Activated CD4-positive, alpha-beta memory T cell treated with anti-CD3 and anti-CD28 coated beads for 36 hours (primary cell): Measurements from ENCODE around the gene PRTFDC1. TPM values are rescaled to one million over a fixed set of nuclear protein-coding genes. Genes with fewer than 3 reads are reported as not detected.
"Not testable (repeated sequence)": the region's sequence is repeated elsewhere in the genome, so short reads cannot be mapped to it uniquely, and the experiment has no call there.

Source experiments
- CTCF ChIA-PET: fragments of 350-600 bp; sonication (Branson Sonifier 250); formaldehyde crosslinking; loops from one replicate; lab custom pipeline; 2021; ENCODE audit warnings: antibody characterized with exemption, inconsistent platforms; lab: Charles Lee
- POLR2A ChIA-PET: fragments of 350-600 bp; sonication (Branson Sonifier 250); formaldehyde crosslinking; loops from one replicate; lab custom pipeline; 2021; ENCODE audit warnings: antibody characterized with exemption; lab: Charles Lee
- DNase-seq: peaks from one replicate; pipeline ENCODE4 v3.0.0-alpha.2; 2020
- H3K27ac Mint-ChIP-seq: one replicate; pipeline ENCODE4 v1.8.0; 2021; ENCODE audit warnings: mixed read lengths
- H3K27me3 Mint-ChIP-seq: one replicate; pipeline ENCODE4 v1.8.0; 2021; ENCODE audit warnings: mixed read lengths
- H3K36me3 Mint-ChIP-seq: one replicate; pipeline ENCODE4 v1.8.0; 2021; ENCODE audit warnings: mixed read lengths
- H3K4me1 Mint-ChIP-seq: one replicate; pipeline ENCODE4 v1.8.0; 2021; ENCODE audit warnings: low read depth, mixed read lengths
- H3K4me3 Mint-ChIP-seq: one replicate; pipeline ENCODE4 v1.8.0; 2021; ENCODE audit warnings: mild to moderate bottlenecking, mixed read lengths
- H3K9me3 Mint-ChIP-seq: one replicate; pipeline ENCODE4 v1.8.0; 2021; ENCODE audit warnings: mixed read lengths
- intact Hi-C: fragments of 100-400 bp; cut with micrococcal nuclease; formaldehyde crosslinking; loops from one replicate; pipeline ENCODE4 v1.15.1; 2023
- total RNA-seq, 2 experiments: library from RNA; stranded (reverse); gene quantifications; one replicate each; pipeline ENCODE4 v1.2.3, GENCODE V29; 2021

The PRTFDC1 gene
- total RNA-seq, 2 experiments from 2014 or later, result 0.36 to 0.41 TPM

GRCh38 chr10:24925799-24926198 lies 26.6 kb downstream of the PRTFDC1 start:
- no peak for DNase-seq
- H3K9me3 Mint-ChIP-seq, result peaks cover 17% of the 10 kb centered on the region
- no peak overlapping the region for H3K27ac Mint-ChIP-seq
- intact Hi-C loops, result no loop called here
- ChIA-PET CTCF (no interaction called here), POLR2A (interaction anchor here (0.5 kb wide), 1 partner anchor 1390 kb away, joined by 3 read pairs; no protein-coding TSS in a partner anchor)
- H3K4me3 Mint-ChIP-seq, result no peak overlapping the region
- peaks cover 25% of the 10 kb centered on the region for H3K4me1 Mint-ChIP-seq
- H3K27me3 Mint-ChIP-seq, result no peaks in the 10 kb centered on the region
- peaks cover 11% of the 10 kb centered on the region for H3K36me3 Mint-ChIP-seq

GRCh38 chr10:24924483-24924882 lies 27.9 kb downstream of the PRTFDC1 start:
- peaks cover 23% of the 10 kb centered on the region for H3K9me3 Mint-ChIP-seq
- H3K27ac Mint-ChIP-seq, H3K4me3 Mint-ChIP-seq, POLR2A ChIA-PET, H3K27me3 Mint-ChIP-seq, DNase-seq, intact Hi-C loops, CTCF ChIA-PET: not testable (repeated sequence)
- H3K36me3 Mint-ChIP-seq, result peaks cover 13% of the 10 kb centered on the region
- H3K4me1 Mint-ChIP-seq, result peaks cover 25% of the 10 kb centered on the region

- Mint-ChIP-seq H3K9me3 (peaks cover 27% of the 10 kb centered on the region), H3K36me3 (peaks cover 13% of the 10 kb centered on the region), H3K27ac (peak overlapping the region; percentile 51), H3K4me1 (peaks cover 21% of the 10 kb centered on the region)
- H3K27me3 Mint-ChIP-seq, H3K4me3 Mint-ChIP-seq, CTCF ChIA-PET: not testable (repeated sequence)
- intact Hi-C loops, result loop anchor here (1.0 kb wide), 1 partner anchor 215 kb away; no protein-coding TSS in a partner anchor
- peak; percentile 47 for DNase-seq
- POLR2A ChIA-PET, result interaction anchor here (0.6 to 1.0 kb wide), 3 partner anchors 19 to 224 kb away, joined by 3 to 8 read pairs (median 5); no protein-coding TSS in a partner anchor
These were observed 30.1 kb downstream of the PRTFDC1 start for GRCh38 chr10:24922222-24922868.

GRCh38 chr10:24920907-24921881 lies 31.2 kb downstream of the PRTFDC1 start:
- POLR2A ChIA-PET, result interaction anchor here (0.6 to 1.4 kb wide), 6 partner anchors 18 to 223 kb away, joined by 3 to 8 read pairs (median 3); partner anchors contain the start of genes ENKUR and THNSL1
- peak; percentile 89 for DNase-seq
- no peaks in the 10 kb centered on the region for H3K27me3 Mint-ChIP-seq
- peaks cover 27% of the 10 kb centered on the region for H3K9me3 Mint-ChIP-seq
- H3K4me3 Mint-ChIP-seq, result peak overlapping the region; percentile 22
- peaks cover 21% of the 10 kb centered on the region for H3K4me1 Mint-ChIP-seq
- CTCF ChIA-PET, result interaction anchor here (0.6 to 1.6 kb wide), 4 partner anchors 21 to 304 kb away, joined by 3 read pairs; no protein-coding TSS in a partner anchor
- peaks cover 13% of the 10 kb centered on the region for H3K36me3 Mint-ChIP-seq
- peak overlapping the region; percentile 78 for H3K27ac Mint-ChIP-seq
- intact Hi-C loops, result loop anchor here (1.0 to 2.0 kb wide), 6 partner anchors 9 to 141 kb away; no protein-coding TSS in a partner anchor

- intact Hi-C loops, result loop anchor here (2.0 kb wide), 1 partner anchor 95 kb away; no protein-coding TSS in a partner anchor
- H3K27me3 Mint-ChIP-seq, H3K27ac Mint-ChIP-seq, DNase-seq, H3K4me3 Mint-ChIP-seq: not testable (repeated sequence)
- H3K4me1 Mint-ChIP-seq, result peaks cover 21% of the 10 kb centered on the region
- peaks cover 13% of the 10 kb centered on the region for H3K36me3 Mint-ChIP-seq
- ChIA-PET CTCF (interaction anchor here (0.6 to 1.6 kb wide), 4 partner anchors 20 to 303 kb away, joined by 3 read pairs; no protein-coding TSS in a partner anchor), POLR2A (interaction anchor here (1.4 kb wide), 2 partner anchors 27 to 96 kb away, joined by 3 read pairs; partner anchors contain the start of genes ENKUR and THNSL1)
- H3K9me3 Mint-ChIP-seq, result peaks cover 27% of the 10 kb centered on the region
These were observed 32.2 kb downstream of the PRTFDC1 start for GRCh38 chr10:24920192-24920591.

- peaks cover 11% of the 10 kb centered on the region for H3K36me3 Mint-ChIP-seq
- POLR2A ChIA-PET, H3K4me3 Mint-ChIP-seq, H3K27me3 Mint-ChIP-seq, DNase-seq, H3K27ac Mint-ChIP-seq: not testable (repeated sequence)
- intact Hi-C loops, result loop anchor here (2.0 kb wide), 1 partner anchor 95 kb away; no protein-coding TSS in a partner anchor
- peaks cover 21% of the 10 kb centered on the region for H3K4me1 Mint-ChIP-seq
- peaks cover 25% of the 10 kb centered on the region for H3K9me3 Mint-ChIP-seq
- CTCF ChIA-PET, result interaction anchor here (1.6 kb wide), 1 partner anchor 302 kb away, joined by 3 read pairs; no protein-coding TSS in a partner anchor
These were observed 32.8 kb downstream of the PRTFDC1 start for GRCh38 chr10:24919629-24920028.

- peaks cover 10% of the 10 kb centered on the region for H3K9me3 Mint-ChIP-seq
- POLR2A ChIA-PET, result no interaction called here
- CTCF ChIA-PET, result no interaction called here
These were observed 34.4 kb downstream of the PRTFDC1 start for GRCh38 chr10:24917979-24918378.

GRCh38 chr10:24917493-24917892 lies 34.9 kb downstream of the PRTFDC1 start:
- DNase-seq, result no peak
- Mint-ChIP-seq H3K27me3 (no peaks in the 10 kb centered on the region), H3K9me3 (peaks cover 10% of the 10 kb centered on the region), H3K4me3 (no peak overlapping the region), H3K4me1 (peaks cover 21% of the 10 kb centered on the region), H3K36me3 (peaks cover 2% of the 10 kb centered on the region), H3K27ac (no peak overlapping the region)
- POLR2A ChIA-PET, result no interaction called here
- intact Hi-C loops, result no loop called here
- CTCF ChIA-PET, result no interaction called here

More at GRCh38 chr10:24917979-24918378, 34.4 kb downstream of the PRTFDC1 start:
- peaks cover 19% of the 10 kb centered on the region for H3K4me1 Mint-ChIP-seq
- no peak overlapping the region for H3K27ac Mint-ChIP-seq
- H3K36me3 Mint-ChIP-seq, result peaks cover 2% of the 10 kb centered on the region
- intact Hi-C loops, result no loop called here
- no peak overlapping the region for H3K4me3 Mint-ChIP-seq
- DNase-seq, result no peak
- H3K27me3 Mint-ChIP-seq, result no peaks in the 10 kb centered on the region

- POLR2A ChIA-PET, result no interaction called here
- Mint-ChIP-seq H3K4me3 (no peak overlapping the region), H3K9me3 (peaks cover 10% of the 10 kb centered on the region), H3K27me3 (no peaks in the 10 kb centered on the region), H3K36me3 (peaks cover 2% of the 10 kb centered on the region), H3K4me1 (peaks cover 13% of the 10 kb centered on the region), H3K27ac (no peak overlapping the region)
- DNase-seq, result no peak
- CTCF ChIA-PET, result no interaction called here
- intact Hi-C loops, result no loop called here
These were observed 36.0 kb downstream of the PRTFDC1 start for GRCh38 chr10:24916365-24916764.

GRCh38 chr10:24915304-24915703 lies 37.1 kb downstream of the PRTFDC1 start:
- Mint-ChIP-seq H3K27me3 (no peaks in the 10 kb centered on the region), H3K4me3 (no peak overlapping the region), H3K4me1 (peaks cover 8% of the 10 kb centered on the region), H3K27ac (no peak overlapping the region), H3K36me3 (peaks cover 2% of the 10 kb centered on the region), H3K9me3 (peaks cover 9% of the 10 kb centered on the region)
- intact Hi-C loops, result no loop called here
- DNase-seq, result no peak
- POLR2A ChIA-PET, result no interaction called here
- CTCF ChIA-PET, result interaction anchor here (1.2 kb wide), 1 partner anchor 15 kb away, joined by 3 read pairs; no protein-coding TSS in a partner anchor

- POLR2A ChIA-PET, result no interaction called here
- intact Hi-C loops, result no loop called here
These were observed 38.3 kb downstream of the PRTFDC1 start for GRCh38 chr10:24914148-24914547.

More at GRCh38 chr10:24914148-24914547, 38.3 kb downstream of the PRTFDC1 start:
- DNase-seq, result no peak
- H3K4me3 Mint-ChIP-seq, result no peak overlapping the region
- peaks cover 8% of the 10 kb centered on the region for H3K4me1 Mint-ChIP-seq
- H3K27me3 Mint-ChIP-seq, result no peaks in the 10 kb centered on the region
- peaks cover under 1% of the 10 kb centered on the region for H3K9me3 Mint-ChIP-seq
- no peak overlapping the region for H3K27ac Mint-ChIP-seq
- no peaks in the 10 kb centered on the region for H3K36me3 Mint-ChIP-seq
- CTCF ChIA-PET, result no interaction called here
